ENCODE data around the gene EPHA4.

GRCh38 chr2:221605751-221606240 lies 33.7 kb upstream of the EPHA4 start:
- TF ChIP-seq CTCF (IDR thresholded peaks at IDR 0.05) (no peak), POLR2AphosphoS5 (IDR thresholded peaks at IDR 0.05) (no peak), EP300 (IDR thresholded peaks at IDR 0.05) (no peak), POLR2A (IDR thresholded peaks at IDR 0.05) (no peak)

Data from stomach (tissue), 4 donors.